Upper lobe of left lung (tissue), 6 donors: ENCODE measurements around the gene HSPA8. TPM values are rescaled to one million over a fixed set of nuclear protein-coding genes. Genes with fewer than 3 reads are reported as not detected.

Experiments used
- ATAC-seq, 2 donors: fragments of 200-7000 bp; cut with Tn5 transposase; one replicate each; pipeline ENCODE4 v1.9.1; 2022; ENCODE audit warnings: mild to moderate bottlenecking in 2 of 2, moderate library complexity in 2 of 2; ENCODE audit not compliant: low FRiP score in 2 of 2
- DNase-seq, 2 donors: peaks; one replicate each; pipeline ENCODE4 v3.0.0-alpha.2; 2019 to 2020
- H3K27ac ChIP-seq, 4 donors: fragments of 200-600 bp; sonication (generic); one replicate each; pipeline ENCODE4 v1.5.1; 2016 to 2019
- H3K27me3 ChIP-seq, 4 donors: fragments of 200-600 bp; sonication (generic); one replicate each; pipeline ENCODE4 v1.5.1; 2017 to 2019
- H3K36me3 ChIP-seq, 4 donors: fragments of 200-600 bp; sonication (generic); one replicate each; pipeline ENCODE4 v1.5.1; 2016 to 2019
- H3K4me1 ChIP-seq, 4 donors: fragments of 200-600 bp; sonication (generic); one replicate each; pipeline ENCODE4 v1.5.1; 2018 to 2019
- H3K4me3 ChIP-seq, 4 donors: fragments of 200-600 bp; sonication (generic); one replicate each; pipeline ENCODE4 v1.5.1; 2017 to 2019; ENCODE audit warnings: mild to moderate bottlenecking in 2 of 4, moderate library complexity in 1 of 4
- H3K9me3 ChIP-seq, 4 donors: fragments of 200-600 bp; sonication (generic); one replicate each; pipeline ENCODE4 v1.5.1; 2018 to 2019
- CTCF ChIP-seq, 6 experiments: fragments of 450-650 bp in 4 of 6; fragments of 200-600 bp in 2 of 6; sonication (generic) in 2 of 6; IDR thresholded peaks; one replicate each; pipeline ENCODE4 v1.5.1; 2016 to 2019; ENCODE audit warnings: antibody characterized with exemption in 6 of 6
- EP300 ChIP-seq, 4 donors: sonication (generic); formaldehyde crosslinking; IDR thresholded peaks; one replicate each; pipeline ENCODE4 v1.5.1; 2017; ENCODE audit warnings: antibody characterized with exemption in 4 of 4, control low read depth in 2 of 4
- POLR2A ChIP-seq, 4 donors: fragments of 450-650 bp; IDR thresholded peaks; one replicate each; pipeline ENCODE4 v1.5.1; 2016 to 2017; ENCODE audit warnings: antibody characterized with exemption in 4 of 4, mild to moderate bottlenecking in 2 of 4
- POLR2AphosphoS5 ChIP-seq, 2 donors: sonication (generic); formaldehyde crosslinking; IDR thresholded peaks; one replicate each; pipeline ENCODE4 v1.5.1; 2017; ENCODE audit warnings: antibody characterized with exemption in 2 of 2
- WGBS, 2 donors: methylation state at CpG; one replicate each; pipeline ENCODE4 v1.1.5; 2017 to 2018; 5-methylcytosine and 5-hydroxymethylcytosine counted together
- total RNA-seq, 6 donors: library from RNA; depleted of rRNA in 4 of 6; stranded (reverse); fragments of >200 nt in 4 of 6; gene quantifications; one replicate each; pipeline versions ENCODE4 v1.1.0 to v1.2.1, GENCODE V29; 2016 to 2021
- donor health status: DM: no; HTN: no; CAD: no; lungs with moderate emphysema.
- donor health status: DM: no; HTN: yes; CAD: no; lungs with severe emphysema.

The HSPA8 gene
- total RNA-seq, 6 donors from 2014 or later: 261 to 942 (median 659) TPM

- Histone ChIP-seq H3K4me1 (peaks cover 0 to 27% (median 9%) of the 10 kb centered on the region in 4 donors), H3K9me3 (no peaks in the 10 kb centered on the region), H3K36me3 (peaks cover 0 to 3% (median 0%) of the 10 kb centered on the region in 4 donors), H3K27me3 (no peaks in the 10 kb centered on the region), H3K27ac (no peak overlapping the region), H3K4me3 (no peak overlapping the region)
- 92 to 94% methylated on average over 14 of the region's 14 CpGs for WGBS, 2 donors
- TF ChIP-seq POLR2AphosphoS5 (IDR thresholded peaks at IDR 0.05) (no peak), EP300 (IDR thresholded peaks at IDR 0.05) (no peak), CTCF (IDR thresholded peaks at IDR 0.05) (no peak), POLR2A (IDR thresholded peaks at IDR 0.05) (no peak)
- ATAC-seq (no peak), DNase-seq (no peak)
Measured at GRCh38 chr11:123073343-123074057, 11.6 kb upstream of the HSPA8 start.

- Histone ChIP-seq H3K4me1 (peaks cover 0 to 27% (median 9%) of the 10 kb centered on the region in 4 donors), H3K27ac (no peak overlapping the region), H3K9me3 (no peaks in the 10 kb centered on the region), H3K4me3 (no peak overlapping the region), H3K36me3 (peaks cover 0 to 3% (median 0%) of the 10 kb centered on the region in 4 donors), H3K27me3 (no peaks in the 10 kb centered on the region)
- DNase-seq (no peak), ATAC-seq (no peak)
- no peak for TF ChIP-seq CTCF (IDR thresholded peaks at IDR 0.05)
- TF ChIP-seq EP300 (IDR thresholded peaks at IDR 0.05): no peak
- no peak for TF ChIP-seq POLR2AphosphoS5 (IDR thresholded peaks at IDR 0.05)
- TF ChIP-seq POLR2A (IDR thresholded peaks at IDR 0.05): no peak
Measured at GRCh38 chr11:123072762-123073161, 10.8 kb upstream of the HSPA8 start.

GRCh38 chr11:123072332-123072761, 10.4 kb upstream of the HSPA8 start:
- Histone ChIP-seq H3K4me3 (no peak overlapping the region), H3K4me1 (peaks cover 0 to 27% (median 9%) of the 10 kb centered on the region in 4 donors), H3K36me3 (no peaks in the 10 kb centered on the region), H3K27ac (no peak overlapping the region), H3K27me3 (no peaks in the 10 kb centered on the region), H3K9me3 (no peaks in the 10 kb centered on the region)
- DNase-seq (peak in 1 of 2 donors; percentile 30), ATAC-seq (no peak)
- WGBS, 2 donors: 46 to 56% methylated on average over 2 of the region's 2 CpGs
- TF ChIP-seq POLR2A (IDR thresholded peaks at IDR 0.05) (no peak), POLR2AphosphoS5 (IDR thresholded peaks at IDR 0.05) (no peak), EP300 (IDR thresholded peaks at IDR 0.05) (no peak), CTCF (IDR thresholded peaks at IDR 0.05) (no peak)

- DNase-seq (no peak), ATAC-seq (peak in 1 of 2 donors; percentile 38)
- Histone ChIP-seq H3K27ac (peak overlapping the region; percentile 31 to 73 (median 71)), H3K9me3 (no peaks in the 10 kb centered on the region), H3K4me1 (peaks cover 0 to 39% (median 13%) of the 10 kb centered on the region in 4 donors), H3K4me3 (peak overlapping the region in 2 of 4 donors; percentile 31 to 38), H3K27me3 (no peaks in the 10 kb centered on the region), H3K36me3 (no peaks in the 10 kb centered on the region)
- 44 to 50% methylated on average over 5 of the region's 5 CpGs for WGBS, 2 donors
- TF ChIP-seq POLR2AphosphoS5 (IDR thresholded peaks at IDR 0.05): no peak
- TF ChIP-seq POLR2A (IDR thresholded peaks at IDR 0.05): no peak
- TF ChIP-seq CTCF (IDR thresholded peaks at IDR 0.05): no peak
- no peak for TF ChIP-seq EP300 (IDR thresholded peaks at IDR 0.05)
Measured at GRCh38 chr11:123069908-123070821, 8.2 kb upstream of the HSPA8 start.
